Muscle layer of duodenum (tissue), 2 donors: ENCODE data around the gene GUCY2C.
"Not testable (repeated sequence)": the region's sequence is repeated elsewhere in the genome, so short reads cannot be mapped to it uniquely, and the experiment has no call there.

Source experiments
- H3K27ac ChIP-seq: one replicate; pipeline ENCODE4 v1.7.0; 2013; ENCODE audit warnings: mild to moderate bottlenecking, low read length
- H3K27me3 ChIP-seq: one replicate; pipeline ENCODE4 v1.7.0; 2013; ENCODE audit warnings: low read depth, mild to moderate bottlenecking, control low read depth, low read length
- H3K36me3 ChIP-seq, 2 donors: one replicate each; pipeline ENCODE4 v1.7.0; 2013; ENCODE audit warnings: low read length in 2 of 2, control low read depth in 1 of 2, mild to moderate bottlenecking in 1 of 2; ENCODE audit not compliant: insufficient read depth in 2 of 2, control insufficient read depth in 1 of 2
- H3K4me1 ChIP-seq, 2 donors: one replicate each; pipeline ENCODE4 v1.7.0; 2013; ENCODE audit warnings: low read length in 2 of 2, mild to moderate bottlenecking in 2 of 2, control low read depth in 1 of 2, moderate library complexity in 1 of 2; ENCODE audit not compliant: insufficient read depth in 2 of 2, control insufficient read depth in 1 of 2
- H3K4me3 ChIP-seq, 2 donors: one replicate each; pipeline ENCODE4 v1.7.0; 2013; ENCODE audit warnings: low read length in 2 of 2, low read depth in 1 of 2, mild to moderate bottlenecking in 1 of 2
- H3K9me3 ChIP-seq, 2 donors: one replicate each; pipeline ENCODE4 v1.7.0; 2013; ENCODE audit warnings: low read length in 2 of 2, control low read depth in 1 of 2, mild to moderate bottlenecking in 1 of 2; ENCODE audit not compliant: control insufficient read depth in 1 of 2
- donor health status: healthy.

GUCY2C gene

DNA sequence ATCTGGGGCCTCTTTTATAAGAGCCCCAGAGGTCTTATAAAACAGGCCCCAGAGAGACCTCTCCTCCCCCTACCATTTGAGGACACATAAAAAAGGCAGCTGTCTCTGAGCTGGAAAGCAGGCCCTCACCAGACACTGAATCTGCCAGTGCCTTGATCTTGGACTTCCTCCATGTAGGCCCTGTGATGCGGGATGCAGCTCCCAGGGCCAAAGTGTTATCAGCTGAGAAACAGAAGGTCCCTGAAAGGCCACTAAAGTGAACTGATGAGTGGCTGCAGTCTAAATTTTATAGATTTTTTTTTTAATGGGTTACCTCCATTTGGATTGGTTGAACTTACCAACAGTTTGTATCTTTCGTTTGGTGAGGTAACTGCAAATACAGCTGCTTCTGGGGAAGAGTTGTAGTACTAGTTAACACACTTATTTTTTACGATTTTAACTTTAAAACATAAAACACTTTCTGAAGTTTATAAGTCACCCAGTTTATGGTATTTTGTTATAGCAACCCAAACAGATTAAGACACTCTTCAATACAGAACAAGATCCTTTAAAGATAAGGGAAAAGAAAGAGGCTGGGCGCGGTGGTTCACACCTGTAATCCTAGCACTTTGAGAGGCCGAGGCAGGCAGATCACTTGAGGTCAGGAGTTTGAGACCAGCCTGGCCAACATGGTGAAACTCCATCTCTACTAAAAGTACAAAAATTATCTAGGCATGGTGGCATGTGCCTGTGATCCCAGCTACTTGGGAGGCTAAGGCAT, 5.6 kb upstream of the GUCY2C start:
- no peaks in the 10 kb centered on the region for H3K9me3 ChIP-seq
- H3K27ac ChIP-seq: no peak overlapping the region
- peaks cover 0 to 4% of the 10 kb centered on the region in 2 donors for H3K4me1 ChIP-seq
- no peak overlapping the region for H3K4me3 ChIP-seq
- no peaks in the 10 kb centered on the region for H3K27me3 ChIP-seq
- H3K36me3 ChIP-seq: no peaks in the 10 kb centered on the region

DNA sequence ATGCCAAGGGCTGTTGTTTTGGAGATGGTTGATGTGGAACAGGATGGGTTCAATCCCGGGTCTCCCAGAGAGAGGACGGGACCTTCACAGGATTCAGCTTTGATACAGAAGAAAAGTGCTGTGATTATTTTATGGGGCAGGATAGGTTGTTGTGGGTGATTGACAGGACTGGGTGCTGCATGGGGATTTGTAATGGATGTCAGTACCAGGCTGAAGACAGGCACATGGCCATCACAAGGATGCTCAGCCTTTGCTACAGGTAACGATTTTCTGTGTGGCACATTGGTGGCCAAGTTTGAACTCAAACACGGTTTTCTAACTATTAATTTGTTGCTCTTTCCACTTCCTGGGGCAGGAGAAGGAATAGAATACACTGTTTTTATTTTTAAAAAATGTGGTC, 4.5 kb upstream of the GUCY2C start:
- Histone ChIP-seq H3K4me3 (no peak overlapping the region), H3K27me3 (no peaks in the 10 kb centered on the region), H3K9me3 (no peaks in the 10 kb centered on the region), H3K36me3 (no peaks in the 10 kb centered on the region), H3K4me1 (peaks cover 0 to 4% of the 10 kb centered on the region in 2 donors), H3K27ac (no peak overlapping the region)

DNA sequence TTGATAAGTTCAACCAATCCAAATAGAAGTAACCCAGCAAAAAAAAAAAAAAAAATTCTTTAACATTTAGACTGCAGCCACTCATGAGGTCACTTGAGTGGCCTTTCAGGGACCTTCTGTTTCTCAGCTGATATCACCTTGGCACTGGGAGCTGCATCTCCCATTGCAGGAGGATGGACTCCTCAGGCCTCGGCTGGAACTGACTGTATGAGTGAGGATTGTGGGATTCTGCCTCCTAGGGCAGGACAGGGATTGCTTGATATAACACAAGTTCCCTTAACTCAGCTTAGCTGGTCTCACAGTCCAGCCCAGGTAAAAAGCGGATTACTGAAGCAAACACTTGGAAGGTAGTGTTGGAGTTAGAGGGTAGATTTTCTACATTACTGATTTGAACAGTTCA, 3.5 kb upstream of the GUCY2C start:
- no peaks in the 10 kb centered on the region for H3K27me3 ChIP-seq
- H3K4me1 ChIP-seq: peaks cover 0 to 4% of the 10 kb centered on the region in 2 donors
- H3K4me3 ChIP-seq: no peak overlapping the region
- H3K36me3 ChIP-seq: no peaks in the 10 kb centered on the region
- no peak overlapping the region for H3K27ac ChIP-seq
- no peaks in the 10 kb centered on the region for H3K9me3 ChIP-seq

- H3K4me3 ChIP-seq: no peak overlapping the region
- no peaks in the 10 kb centered on the region for H3K9me3 ChIP-seq
- no peak overlapping the region for H3K27ac ChIP-seq
- H3K4me1 ChIP-seq: peaks cover 0 to 4% of the 10 kb centered on the region in 2 donors
- no peaks in the 10 kb centered on the region for H3K36me3 ChIP-seq
- H3K27me3 ChIP-seq: no peaks in the 10 kb centered on the region
Observed at GRCh38 chr12:14698555-14698954, 2.2 kb upstream of the GUCY2C start.

DNA sequence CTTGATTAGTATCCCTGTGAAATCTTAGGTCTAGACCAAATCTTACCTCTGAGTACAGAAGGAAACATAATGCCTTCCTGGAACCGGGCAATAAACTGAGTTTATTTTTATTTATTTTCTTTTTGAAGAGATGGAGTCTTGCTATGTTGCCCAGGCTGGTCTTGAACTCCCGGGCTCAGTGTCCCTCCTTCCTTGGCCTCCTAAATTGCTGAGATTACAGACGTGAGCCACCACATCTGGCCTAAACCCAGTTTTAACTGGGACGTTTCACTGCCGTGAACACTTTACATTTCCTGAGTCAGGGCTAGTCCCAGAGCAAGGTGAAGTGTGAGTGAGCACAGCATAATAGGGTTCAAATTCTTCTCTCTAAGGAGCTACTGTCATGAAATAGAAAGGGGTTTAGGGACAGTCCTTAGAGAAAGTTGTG, 671 bp downstream of the GUCY2C start:
- H3K36me3 ChIP-seq: no peaks in the 10 kb centered on the region
- no peaks in the 10 kb centered on the region for H3K9me3 ChIP-seq
- no peaks in the 10 kb centered on the region for H3K4me1 ChIP-seq
- H3K4me3 ChIP-seq: peak overlapping the region in 1 of 2 donors; percentile 55
- H3K27ac ChIP-seq: peak overlapping the region; percentile 82
- no peaks in the 10 kb centered on the region for H3K27me3 ChIP-seq

DNA sequence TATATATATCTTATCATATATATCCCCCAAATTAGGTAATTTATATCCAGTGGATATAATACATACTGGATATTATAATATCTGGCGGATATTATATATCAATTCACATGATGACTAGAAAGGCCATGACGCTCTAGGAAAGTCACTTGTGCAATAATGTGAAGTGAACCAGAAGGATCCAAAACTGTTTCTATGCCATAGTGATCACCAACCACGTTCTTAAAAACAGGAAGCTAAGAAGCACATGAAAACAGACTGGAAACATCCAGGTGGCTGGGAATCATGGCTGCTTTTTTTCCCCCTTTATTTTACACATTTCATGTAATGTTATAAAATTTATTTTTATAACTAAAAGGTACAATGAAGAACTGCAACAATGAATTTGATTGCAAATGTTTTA, 1.4 kb downstream of the GUCY2C start:
- H3K27me3 ChIP-seq: no peaks in the 10 kb centered on the region
- no peaks in the 10 kb centered on the region for H3K9me3 ChIP-seq
- peak overlapping the region; percentile 82 for H3K27ac ChIP-seq
- H3K4me3 ChIP-seq: peak overlapping the region in 1 of 2 donors; percentile 55
- no peaks in the 10 kb centered on the region for H3K36me3 ChIP-seq
- no peaks in the 10 kb centered on the region for H3K4me1 ChIP-seq

DNA sequence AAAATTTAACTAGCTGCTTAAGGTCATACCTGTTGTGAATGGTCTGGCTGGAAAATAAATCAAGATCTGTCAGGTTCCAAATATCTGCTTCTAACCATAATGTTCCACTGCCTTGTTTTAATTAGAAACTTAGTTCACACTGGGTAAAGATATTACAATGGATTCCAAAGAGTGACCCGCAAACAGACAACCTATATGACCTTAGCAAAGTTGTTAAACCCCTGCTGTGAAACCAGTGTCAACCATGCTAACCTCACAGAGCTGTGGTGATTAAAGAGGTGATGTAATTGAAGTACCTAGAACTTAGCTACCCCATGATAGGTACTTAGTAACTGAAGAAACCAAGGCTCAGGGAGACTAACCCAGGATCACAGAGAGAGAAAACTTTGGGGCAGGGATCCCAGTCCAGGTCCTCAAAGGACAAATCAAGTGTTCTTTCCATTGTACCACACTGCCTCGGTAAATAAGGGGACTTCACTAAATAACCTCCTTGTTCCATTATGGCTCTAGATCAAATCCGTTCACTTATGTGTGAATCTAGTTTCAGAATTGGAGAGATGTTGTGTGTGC, 2.2 kb downstream of the GUCY2C start:
- Histone ChIP-seq H3K27ac (peak overlapping the region; percentile 82), H3K4me1 (no peaks in the 10 kb centered on the region), H3K36me3 (no peaks in the 10 kb centered on the region), H3K9me3 (no peaks in the 10 kb centered on the region), H3K27me3 (no peaks in the 10 kb centered on the region), H3K4me3 (peak overlapping the region in 1 of 2 donors; percentile 55)

DNA sequence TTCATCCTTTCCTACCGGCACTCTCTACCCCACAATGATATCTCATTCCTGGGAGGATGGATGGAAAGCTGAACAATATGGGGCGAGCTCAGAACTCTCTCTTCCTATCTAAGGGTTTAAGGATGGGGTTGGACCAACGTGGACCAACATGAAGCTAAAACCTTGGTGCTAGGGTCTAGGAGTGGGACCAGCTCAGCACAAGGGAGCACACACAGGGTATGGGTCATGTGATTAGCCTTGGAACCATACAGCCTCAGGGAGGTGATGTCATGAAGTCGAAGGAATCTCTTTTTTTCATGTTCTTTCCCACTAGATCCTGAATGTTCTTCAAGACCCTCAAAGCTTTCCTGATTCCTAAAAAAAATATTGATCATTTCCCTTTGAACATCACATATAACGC, 3.3 kb downstream of the GUCY2C start:
- no peak overlapping the region for H3K27ac ChIP-seq
- H3K4me3 ChIP-seq: no peak overlapping the region

GRCh38 chr12:14691560-14691959, 4.8 kb downstream of the GUCY2C start:
- no peak overlapping the region for H3K27ac ChIP-seq
- no peaks in the 10 kb centered on the region for H3K27me3 ChIP-seq
- H3K9me3 ChIP-seq: no peaks in the 10 kb centered on the region
- H3K36me3 ChIP-seq: no peaks in the 10 kb centered on the region
- H3K4me1 ChIP-seq: no peaks in the 10 kb centered on the region
- no peak overlapping the region for H3K4me3 ChIP-seq

More for the DNA sequence above, 3.3 kb downstream of the GUCY2C start:
- H3K9me3 ChIP-seq: no peaks in the 10 kb centered on the region
- H3K27me3 ChIP-seq: no peaks in the 10 kb centered on the region
- H3K36me3 ChIP-seq: no peaks in the 10 kb centered on the region
- H3K4me1 ChIP-seq: no peaks in the 10 kb centered on the region

- Histone ChIP-seq H3K4me1 (no peaks in the 10 kb centered on the region), H3K4me3 (no peak overlapping the region), H3K27ac (no peak overlapping the region), H3K9me3 (no peaks in the 10 kb centered on the region), H3K27me3 (no peaks in the 10 kb centered on the region), H3K36me3 (no peaks in the 10 kb centered on the region)
Observed at GRCh38 chr12:14689996-14690395, 6.4 kb downstream of the GUCY2C start.

DNA sequence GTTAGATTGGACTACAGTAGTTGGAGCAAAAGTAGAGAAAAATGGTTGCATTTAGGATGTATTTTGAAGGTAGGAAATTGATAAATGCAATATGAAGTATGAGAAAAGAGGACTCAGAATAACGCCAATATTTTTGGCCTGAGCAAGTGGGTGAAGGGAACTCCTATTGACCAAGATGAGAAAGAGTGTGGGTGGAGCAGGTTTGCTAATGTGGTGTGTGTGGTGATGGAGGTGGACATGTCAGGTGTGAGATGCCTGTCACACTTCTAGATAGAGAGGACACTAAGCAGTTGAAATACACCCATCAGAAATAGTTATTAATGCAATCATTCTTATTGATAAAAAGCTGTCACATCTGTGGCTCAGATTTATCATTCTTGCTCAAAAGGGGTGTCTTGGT, 7.3 kb downstream of the GUCY2C start:
- H3K9me3 ChIP-seq: no peaks in the 10 kb centered on the region
- H3K27me3 ChIP-seq: no peaks in the 10 kb centered on the region
- H3K36me3 ChIP-seq: no peaks in the 10 kb centered on the region
- H3K4me3 ChIP-seq: no peak overlapping the region
- no peaks in the 10 kb centered on the region for H3K4me1 ChIP-seq
- H3K27ac ChIP-seq: no peak overlapping the region

GRCh38 chr12:14682231-14682630, 14.2 kb downstream of the GUCY2C start:
- not testable (repeated sequence) for H3K4me1 ChIP-seq, H3K9me3 ChIP-seq, H3K4me3 ChIP-seq, H3K36me3 ChIP-seq, H3K27me3 ChIP-seq, H3K27ac ChIP-seq
